Measurements from ENCODE around the gene MYOF.

Gene MYOF

GRCh38 chr10:93336110-93336509, 146.0 kb downstream of the MYOF start:
- no peak for TF ChIP-seq CTCF (IDR thresholded peaks at IDR 0.05)
- no peak for TF ChIP-seq ZFX (IDR thresholded peaks at IDR 0.05; ENCODE audit: borderline replicate concordance)
- H3K27ac ChIP-seq = no peak overlapping the region

- H3K27ac ChIP-seq = no peak overlapping the region
- TF ChIP-seq ZFX (IDR thresholded peaks at IDR 0.05; ENCODE audit: borderline replicate concordance) = no peak
- no peak for TF ChIP-seq CTCF (IDR thresholded peaks at IDR 0.05)
Observed at GRCh38 chr10:93334901-93335327, 147.2 kb downstream of the MYOF start.

GRCh38 chr10:93334181-93334580, 148.0 kb downstream of the MYOF start:
- no peak overlapping the region for H3K27ac ChIP-seq
- TF ChIP-seq CTCF (IDR thresholded peaks at IDR 0.05) (no peak), ZFX (IDR thresholded peaks at IDR 0.05; ENCODE audit: borderline replicate concordance) (no peak)

- TF ChIP-seq ZFX (IDR thresholded peaks at IDR 0.05; ENCODE audit: borderline replicate concordance) (no peak), CTCF (IDR thresholded peaks at IDR 0.05) (no peak)
- H3K27ac ChIP-seq = no peak overlapping the region
Observed at GRCh38 chr10:93333278-93333978, 148.7 kb downstream of the MYOF start.

- no peak for TF ChIP-seq CTCF (IDR thresholded peaks at IDR 0.05)
- no peak overlapping the region for H3K27ac ChIP-seq
Observed at GRCh38 chr10:93330824-93331223, 151.3 kb downstream of the MYOF start.

GRCh38 chr10:93319896-93320295, 162.2 kb downstream of the MYOF start:
- no peak overlapping the region for H3K27ac ChIP-seq
- TF ChIP-seq CTCF (IDR thresholded peaks at IDR 0.05) = no peak
- no peak for TF ChIP-seq ZFX (IDR thresholded peaks at IDR 0.05; ENCODE audit: borderline replicate concordance)

GRCh38 chr10:93319096-93319495, 163.0 kb downstream of the MYOF start:
- no peak overlapping the region for H3K27ac ChIP-seq
- TF ChIP-seq ZFX (IDR thresholded peaks at IDR 0.05; ENCODE audit: borderline replicate concordance) (no peak), CTCF (IDR thresholded peaks at IDR 0.05) (no peak)
